Type B pancreatic cell (in vitro differentiated cells): ENCODE results near the gene SMIM27. TPM values are rescaled to one million over a fixed set of nuclear protein-coding genes. Genes with fewer than 3 reads are reported as not detected.

Experiments used
- DNase-seq: peaks from one replicate; pipeline ENCODE4 v3.0.0; 2021; ENCODE audit warnings: mixed read lengths; ENCODE audit not compliant: unreplicated experiment; ENCODE audit errors: extremely low spot score
- H3K27ac Mint-ChIP-seq: 2 replicates; pipeline ENCODE4 v1.8.0; 2021; ENCODE audit warnings: mild to moderate bottlenecking, mixed read lengths
- H3K27me3 Mint-ChIP-seq: 2 replicates; pipeline ENCODE4 v1.8.0; 2021; ENCODE audit warnings: mixed read lengths
- H3K36me3 Mint-ChIP-seq: 2 replicates; pipeline ENCODE4 v1.8.0; 2021; ENCODE audit warnings: mixed read lengths
- H3K4me1 Mint-ChIP-seq: one replicate; pipeline ENCODE4 v1.8.0; 2021; ENCODE audit warnings: mixed read lengths; ENCODE audit not compliant: unreplicated experiment
- H3K4me3 Mint-ChIP-seq: 2 replicates; pipeline ENCODE4 v1.8.0; 2021; ENCODE audit warnings: mild to moderate bottlenecking, mixed read lengths
- H3K9me3 Mint-ChIP-seq: 2 replicates; pipeline ENCODE4 v1.8.0; 2021; ENCODE audit warnings: mixed read lengths
- total RNA-seq: library from RNA; stranded (reverse); gene quantifications from 2 replicates; pipeline ENCODE4 v1.2.1, GENCODE V29; 2021; ENCODE audit warnings: low replicate concordance
- TF ChIP-seq, protein P1 (sequence below): fragments of 200-600 bp; sonication (generic); conservative IDR thresholded peaks from 2 replicates; pipeline ENCODE4 v1.5.0; 2021; ENCODE audit warnings: antibody characterized with exemption, mild to moderate bottlenecking

SMIM27 gene
- total RNA-seq, 1 donor from 2014 or later = 9.1 TPM

DNA sequence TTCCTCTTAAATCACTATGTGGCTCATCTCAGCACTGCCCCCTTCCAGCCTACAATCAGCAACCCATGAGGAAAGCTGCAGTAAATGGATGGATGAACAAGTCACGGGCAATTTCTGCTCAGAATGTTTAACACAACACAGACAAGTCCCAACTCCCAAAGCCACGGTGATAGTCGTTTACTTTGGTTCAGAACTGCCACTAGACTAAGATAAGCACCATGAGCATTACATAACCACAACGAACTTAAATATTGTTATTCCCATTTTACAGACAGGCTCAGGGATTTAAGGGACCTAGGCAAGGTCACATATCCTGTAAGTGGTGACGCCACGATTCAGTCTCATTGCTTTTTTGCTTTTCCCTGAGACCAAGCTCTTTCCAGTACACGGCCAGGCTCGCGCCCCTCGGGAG lies 2.0 kb upstream of the SMIM27 start:
- Mint-ChIP-seq H3K4me1 (peaks cover 14% of the 10 kb centered on the region), H3K27me3 (no peaks in the 10 kb centered on the region), H3K36me3 (peaks cover 22% of the 10 kb centered on the region)

DNA sequence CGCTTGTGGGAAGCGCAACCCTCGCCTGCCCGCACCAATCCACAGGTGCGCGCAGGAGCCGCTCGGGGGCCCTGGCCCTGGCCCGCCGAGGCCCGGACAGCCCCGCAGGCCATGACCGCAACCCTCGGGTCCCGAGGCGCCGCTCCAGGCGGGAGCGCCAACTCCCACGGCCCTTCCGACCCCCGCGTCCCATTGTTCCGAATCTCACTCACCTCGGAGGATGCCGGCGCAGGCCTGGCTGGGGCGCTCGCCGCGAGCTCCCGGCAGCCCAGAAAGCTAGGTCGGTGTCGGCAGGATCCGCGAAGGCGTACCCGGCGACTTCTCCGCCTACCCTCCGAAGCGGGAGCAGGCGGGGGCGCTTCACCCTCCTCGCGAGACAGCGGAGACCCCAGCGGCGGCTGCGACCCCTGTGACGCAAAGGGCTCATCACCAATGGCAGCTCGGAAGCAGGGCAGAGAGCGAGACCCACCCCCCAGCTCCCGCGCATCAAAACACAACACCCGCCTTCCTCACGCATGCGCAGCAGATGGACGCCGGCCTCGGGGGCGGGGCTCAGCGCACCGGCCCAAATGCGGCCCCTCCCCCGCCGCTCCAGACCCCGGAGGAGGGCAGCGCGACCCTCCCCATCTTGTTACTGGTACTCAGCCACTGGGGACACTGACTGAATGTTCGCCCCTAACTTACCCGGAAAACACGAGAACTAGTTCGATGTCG lies 1.4 kb upstream of the SMIM27 start:
- Mint-ChIP-seq H3K4me1 (peaks cover 14% of the 10 kb centered on the region), H3K9me3 (no peaks in the 10 kb centered on the region), H3K4me3 (peak overlapping the region; percentile 100), H3K36me3 (peaks cover 22% of the 10 kb centered on the region), H3K27ac (peak overlapping the region; percentile 96), H3K27me3 (no peaks in the 10 kb centered on the region)
- TF ChIP-seq, protein P1, sequence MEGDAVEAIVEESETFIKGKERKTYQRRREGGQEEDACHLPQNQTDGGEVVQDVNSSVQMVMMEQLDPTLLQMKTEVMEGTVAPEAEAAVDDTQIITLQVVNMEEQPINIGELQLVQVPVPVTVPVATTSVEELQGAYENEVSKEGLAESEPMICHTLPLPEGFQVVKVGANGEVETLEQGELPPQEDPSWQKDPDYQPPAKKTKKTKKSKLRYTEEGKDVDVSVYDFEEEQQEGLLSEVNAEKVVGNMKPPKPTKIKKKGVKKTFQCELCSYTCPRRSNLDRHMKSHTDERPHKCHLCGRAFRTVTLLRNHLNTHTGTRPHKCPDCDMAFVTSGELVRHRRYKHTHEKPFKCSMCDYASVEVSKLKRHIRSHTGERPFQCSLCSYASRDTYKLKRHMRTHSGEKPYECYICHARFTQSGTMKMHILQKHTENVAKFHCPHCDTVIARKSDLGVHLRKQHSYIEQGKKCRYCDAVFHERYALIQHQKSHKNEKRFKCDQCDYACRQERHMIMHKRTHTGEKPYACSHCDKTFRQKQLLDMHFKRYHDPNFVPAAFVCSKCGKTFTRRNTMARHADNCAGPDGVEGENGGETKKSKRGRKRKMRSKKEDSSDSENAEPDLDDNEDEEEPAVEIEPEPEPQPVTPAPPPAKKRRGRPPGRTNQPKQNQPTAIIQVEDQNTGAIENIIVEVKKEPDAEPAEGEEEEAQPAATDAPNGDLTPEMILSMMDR = peak; percentile 38
- DNase-seq = peak; percentile 99

More for the DNA sequence above, 2.0 kb upstream of the SMIM27 start:
- H3K27ac Mint-ChIP-seq = peak overlapping the region; percentile 96
- no peak for DNase-seq
- TF ChIP-seq, protein P1 = no peak
- H3K9me3 Mint-ChIP-seq = no peaks in the 10 kb centered on the region
- H3K4me3 Mint-ChIP-seq = peak overlapping the region; percentile 100

DNA sequence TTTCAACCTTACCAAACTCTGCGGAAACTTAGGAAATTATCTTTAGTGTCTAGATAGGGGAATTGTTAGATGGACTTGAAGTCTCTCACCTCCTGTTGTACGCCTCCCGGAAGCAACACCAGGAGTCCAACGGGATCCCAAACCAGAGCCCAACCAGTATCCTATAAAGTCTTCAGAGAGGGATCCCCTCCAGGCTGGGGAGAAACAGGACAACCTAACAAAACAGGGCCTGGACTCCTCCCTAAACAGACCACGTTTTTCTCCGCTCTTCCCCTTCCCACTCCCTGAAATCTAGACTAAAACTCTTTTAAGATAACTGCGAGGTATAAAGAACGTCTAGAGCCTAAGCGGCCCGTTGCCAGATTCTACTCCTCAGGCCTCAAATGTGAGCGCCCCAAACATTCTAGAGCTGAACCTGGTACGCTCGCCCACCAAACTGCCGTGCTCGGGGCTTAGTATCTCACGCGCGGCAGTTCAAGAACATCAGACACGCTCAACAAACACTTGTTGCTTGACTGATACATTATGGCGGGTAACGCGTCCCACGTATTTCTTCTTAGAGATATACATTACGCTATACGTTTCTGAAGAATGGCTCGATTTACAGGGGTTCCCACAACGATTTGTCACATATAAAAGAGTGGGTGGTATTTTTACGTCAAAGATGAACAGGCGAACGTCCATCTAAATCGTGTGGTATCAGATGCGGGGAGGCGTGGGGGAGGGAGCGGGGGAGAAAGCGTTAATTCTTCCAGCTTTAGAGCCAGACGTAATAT lies 663 bp upstream of the SMIM27 start:
- TF ChIP-seq, protein P1 = no peak
- Mint-ChIP-seq H3K27ac (peak overlapping the region; percentile 96), H3K4me1 (peaks cover 14% of the 10 kb centered on the region), H3K9me3 (no peaks in the 10 kb centered on the region), H3K27me3 (no peaks in the 10 kb centered on the region), H3K36me3 (peaks cover 20% of the 10 kb centered on the region), H3K4me3 (peak overlapping the region; percentile 100)
- DNase-seq = no peak

DNA sequence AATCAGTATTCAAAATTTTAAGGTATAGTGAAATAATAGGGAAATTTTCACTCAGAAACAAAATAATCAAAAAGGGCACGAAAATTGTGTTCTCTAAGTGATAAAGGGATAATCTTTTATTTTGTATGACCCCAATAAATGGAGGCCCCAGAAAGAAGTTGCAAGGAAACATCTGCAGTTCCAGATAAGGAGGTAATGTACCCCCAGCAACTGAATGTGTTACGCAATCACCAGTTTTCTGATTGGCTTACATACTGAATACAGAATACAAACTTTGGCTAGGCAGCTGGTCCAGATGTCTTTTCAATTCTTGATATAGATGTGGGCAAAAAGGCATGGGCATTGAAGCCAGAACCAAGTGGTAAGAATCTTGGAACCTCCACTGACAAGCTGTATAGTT lies 2.0 kb downstream of the SMIM27 start:
- DNase-seq = no peak
- H3K27ac Mint-ChIP-seq = no peak overlapping the region
- H3K36me3 Mint-ChIP-seq = peaks cover 11% of the 10 kb centered on the region
- peaks cover 10% of the 10 kb centered on the region for H3K4me1 Mint-ChIP-seq
- TF ChIP-seq, protein P1 = no peak
- H3K9me3 Mint-ChIP-seq = no peaks in the 10 kb centered on the region
- H3K27me3 Mint-ChIP-seq = no peaks in the 10 kb centered on the region
- peak overlapping the region; percentile 64 for H3K4me3 Mint-ChIP-seq

DNA sequence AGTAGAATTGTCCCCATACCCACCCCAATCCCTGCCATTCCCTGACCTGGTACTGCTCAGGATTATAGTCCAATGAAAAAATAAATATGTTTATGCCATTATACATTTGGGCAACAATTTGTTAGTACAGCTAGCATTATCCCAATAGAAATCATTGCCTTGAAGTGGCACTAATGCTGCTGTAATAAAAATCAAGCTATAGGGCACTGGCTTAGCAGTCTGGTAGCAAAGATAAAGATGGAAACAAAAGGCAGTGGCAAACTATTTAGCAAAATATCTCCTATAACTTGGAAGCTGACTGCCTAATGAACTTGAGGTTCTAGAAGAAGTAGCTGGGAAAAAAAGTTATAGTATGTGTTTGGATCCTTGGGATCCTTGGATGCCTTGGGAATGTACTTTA lies 2.5 kb downstream of the SMIM27 start:
- no peak for DNase-seq
- TF ChIP-seq, protein P1 = no peak
- no peaks in the 10 kb centered on the region for H3K27me3 Mint-ChIP-seq
- H3K4me3 Mint-ChIP-seq = no peak overlapping the region
- H3K4me1 Mint-ChIP-seq = peaks cover 6% of the 10 kb centered on the region
- H3K36me3 Mint-ChIP-seq = peaks cover 11% of the 10 kb centered on the region
- H3K9me3 Mint-ChIP-seq = no peaks in the 10 kb centered on the region
- no peak overlapping the region for H3K27ac Mint-ChIP-seq
